ENCODE results near the gene CPSF3. TPM values are rescaled to one million over a fixed set of nuclear protein-coding genes. Genes with fewer than 3 reads are reported as not detected.

CPSF3 gene
- total and polyA plus RNA-seq, 12 donors: 12.8 to 19.8 (median 16.1) TPM

- TF ChIP-seq CTCF (IDR thresholded peaks at IDR 0.05): peak in 4 of 9 donors; percentile 9 to 30 (median 18)
- peak; percentile 40 to 79 for DNase-seq
- H3K4me1 ChIP-seq: peaks cover 0 to 53% (median 29%) of the 10 kb centered on the region in 9 donors
- H3K27me3 ChIP-seq: no peaks in the 10 kb centered on the region
- peaks cover 0 to 43% (median 7%) of the 10 kb centered on the region in 9 donors for H3K36me3 ChIP-seq
- intact Hi-C loops (cut with DNase I): loop anchor here in 3 of 10 donors (5.0 to 10.0 kb wide), 3 partner anchors 158 to 290 kb away; partner anchors contain the start of gene YWHAQ (in 1 of the 3)
- no peaks in the 10 kb centered on the region for H3K9me3 ChIP-seq
- WGBS, 2 donors: 1% methylated on average over 76 to 91 of the region's 91 CpGs
- H3K27ac ChIP-seq: peak within 1 kb of the TSS; percentile 64 to 92 (median 90)
- ATAC-seq: peak; percentile 82 to 94 (median 90)
- H3K4me3 ChIP-seq: peak within 1 kb of the TSS; percentile 59 to 95 (median 82)
These were observed 51.1 kb downstream of the CPSF3 start, which contains the start of gene IAH1 for GRCh38 chr2:9474361-9475057. Gene IAH1, plus strand, starts transcription at chr2:9474551. Its CDS starts 16 bp downstream, at chr2:9474567.

- DNase-seq (no peak), ATAC-seq (no peak)
- H3K4me1 ChIP-seq: peaks cover 0 to 53% (median 29%) of the 10 kb centered on the region in 9 donors
- H3K27ac ChIP-seq: no peak overlapping the region
- intact Hi-C loops (cut with DNase I): loop anchor here in 3 of 10 donors (5.0 to 10.0 kb wide), 3 partner anchors 154 to 287 kb away; partner anchors contain the start of gene YWHAQ (in 1 of the 3)
- H3K4me3 ChIP-seq: no peak overlapping the region
- H3K27me3 ChIP-seq: no peaks in the 10 kb centered on the region
- TF ChIP-seq CTCF (IDR thresholded peaks at IDR 0.05): no peak
- WGBS, 2 donors: 78 to 80% methylated on average over 7 of the region's 7 CpGs
- H3K9me3 ChIP-seq: no peaks in the 10 kb centered on the region
- peaks cover 0 to 64% (median 19%) of the 10 kb centered on the region in 9 donors for H3K36me3 ChIP-seq
These were observed 54.5 kb downstream of the CPSF3 start for GRCh38 chr2:9477914-9478313.

GRCh38 chr2:9478526-9478925 is 55.1 kb downstream of the CPSF3 start:
- intact Hi-C loops (cut with DNase I): loop anchor here in 3 of 10 donors (5.0 to 10.0 kb wide), 3 partner anchors 154 to 286 kb away; partner anchors contain the start of gene YWHAQ (in 1 of the 3)

More at GRCh38 chr2:9478526-9478925, 55.1 kb downstream of the CPSF3 start:
- peaks cover 0 to 70% (median 25%) of the 10 kb centered on the region in 9 donors for H3K36me3 ChIP-seq
- no peak overlapping the region for H3K4me3 ChIP-seq
- ATAC-seq (no peak), DNase-seq (no peak)
- no peaks in the 10 kb centered on the region for H3K9me3 ChIP-seq
- no peaks in the 10 kb centered on the region for H3K27me3 ChIP-seq
- H3K4me1 ChIP-seq: peaks cover 0 to 50% (median 28%) of the 10 kb centered on the region in 9 donors
- 61 to 76% methylated on average over 3 of the region's 3 CpGs for WGBS, 2 donors
- peak overlapping the region in 1 of 10 donors; percentile 6 for H3K27ac ChIP-seq
- TF ChIP-seq CTCF (IDR thresholded peaks at IDR 0.05): no peak
